HUES6 (cell line): ENCODE results near the gene SNAP23.
A peak's percentile ranks its signal among the peaks of the same experiment; 100 is the strongest.
"Not testable (repeated sequence)": the region's sequence is repeated elsewhere in the genome, so short reads cannot be mapped to it uniquely, and the experiment has no call there.

Experiments
- H3K27ac ChIP-seq: 2 replicates; pipeline ENCODE4 v1.7.0; 2013; ENCODE audit warnings: low read depth, mild to moderate bottlenecking, low read length, inconsistent platforms
- H3K27me3 ChIP-seq: 2 replicates; pipeline ENCODE4 v1.6.1; 2013; ENCODE audit warnings: low read length; ENCODE audit not compliant: control insufficient read depth, insufficient read depth
- H3K36me3 ChIP-seq: 2 replicates; pipeline ENCODE4 v1.6.1; 2013; ENCODE audit warnings: low read length; ENCODE audit not compliant: control insufficient read depth, insufficient read depth
- H3K4me1 ChIP-seq: 2 replicates; pipeline ENCODE4 v1.6.1; 2013; ENCODE audit warnings: low read length; ENCODE audit not compliant: control insufficient read depth, insufficient read depth
- H3K4me3 ChIP-seq: 2 replicates; pipeline ENCODE4 v1.5.1; 2013; ENCODE audit warnings: low read depth, low read length
- H3K9ac ChIP-seq: one replicate; pipeline ENCODE4 v1.6.1; 2013; ENCODE audit warnings: mild to moderate bottlenecking, low read length
- H3K9me3 ChIP-seq: 2 replicates; pipeline ENCODE4 v1.6.1; 2013; ENCODE audit warnings: low read depth, low read length; ENCODE audit not compliant: control insufficient read depth, insufficient read depth

Gene SNAP23

DNA sequence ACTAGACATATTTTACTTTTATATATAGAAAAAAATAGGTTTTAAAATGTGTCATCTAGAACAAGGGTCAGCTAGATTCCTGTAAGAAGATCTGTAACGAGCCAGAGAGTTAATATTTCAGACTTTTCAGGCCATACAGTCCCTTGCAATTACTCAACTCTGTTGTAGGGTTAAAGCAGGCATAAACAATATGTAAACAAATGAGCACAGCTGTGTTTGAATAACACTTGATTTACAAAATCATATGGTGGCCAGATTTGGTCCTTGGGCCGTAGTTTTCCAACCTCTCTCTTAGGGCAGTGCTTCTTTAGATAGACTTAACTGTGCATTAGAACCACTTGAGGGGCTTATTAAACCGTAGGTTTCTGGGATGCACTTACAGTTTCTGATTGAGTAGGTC lies 33.5 kb downstream of the SNAP23 start:
- no peaks in the 10 kb centered on the region for H3K9me3 ChIP-seq
- H3K4me3 ChIP-seq, result no peak overlapping the region
- no peaks in the 10 kb centered on the region for H3K4me1 ChIP-seq
- H3K27ac ChIP-seq, result no peak overlapping the region
- no peak overlapping the region for H3K9ac ChIP-seq
- peaks cover 57% of the 10 kb centered on the region for H3K36me3 ChIP-seq
- no peaks in the 10 kb centered on the region for H3K27me3 ChIP-seq

- no peaks in the 10 kb centered on the region for H3K27me3 ChIP-seq
- H3K4me3 ChIP-seq, result no peak overlapping the region
- no peaks in the 10 kb centered on the region for H3K9me3 ChIP-seq
- H3K9ac ChIP-seq, result no peak overlapping the region
- H3K27ac ChIP-seq, result no peak overlapping the region
- peaks cover 47% of the 10 kb centered on the region for H3K36me3 ChIP-seq
- no peaks in the 10 kb centered on the region for H3K4me1 ChIP-seq
Observed at GRCh38 chr15:42533246-42533645, 37.8 kb downstream of the SNAP23 start.

DNA sequence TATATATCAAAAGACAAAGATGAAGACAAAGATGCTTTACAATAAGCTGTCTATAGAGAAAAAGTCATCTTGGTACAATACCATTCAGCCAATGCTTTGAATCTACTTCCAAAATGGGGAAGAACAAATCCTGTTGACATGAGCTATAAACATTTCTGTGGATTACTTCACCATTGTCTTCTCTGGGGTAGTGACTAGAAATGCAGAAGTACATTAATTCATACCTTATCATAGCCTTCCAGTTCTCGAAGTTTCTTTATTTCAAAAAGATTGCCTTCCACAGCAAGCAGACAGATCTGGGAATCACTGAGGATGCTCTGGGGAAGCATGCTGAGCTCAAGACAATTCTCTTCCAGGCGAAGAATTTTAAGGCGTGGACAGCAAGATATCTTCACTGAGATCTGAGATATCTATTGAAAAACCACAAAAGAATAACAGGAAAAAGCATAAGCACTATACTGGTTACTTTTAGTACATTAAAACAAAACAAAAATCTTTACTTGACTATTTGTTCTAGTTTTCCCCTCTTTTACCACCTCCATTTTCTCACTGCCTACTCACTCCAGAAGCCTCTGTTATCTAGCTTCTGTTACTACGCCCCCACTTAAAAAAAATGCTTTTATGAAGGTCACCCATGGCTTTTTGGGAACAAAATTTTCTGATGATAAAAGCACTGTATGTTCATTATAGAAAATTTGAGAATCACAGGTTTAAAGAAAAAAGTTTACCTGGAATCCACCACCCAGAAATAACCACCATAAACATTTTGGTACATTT lies 49.6 kb downstream of the SNAP23 start:
- peaks cover 8% of the 10 kb centered on the region for H3K4me1 ChIP-seq
- H3K9ac ChIP-seq, result no peak overlapping the region
- H3K36me3 ChIP-seq, result peaks cover 20% of the 10 kb centered on the region
- no peak overlapping the region for H3K4me3 ChIP-seq
- H3K27ac ChIP-seq, result no peak overlapping the region
- H3K27me3 ChIP-seq, result no peaks in the 10 kb centered on the region
- H3K9me3 ChIP-seq, result no peaks in the 10 kb centered on the region

DNA sequence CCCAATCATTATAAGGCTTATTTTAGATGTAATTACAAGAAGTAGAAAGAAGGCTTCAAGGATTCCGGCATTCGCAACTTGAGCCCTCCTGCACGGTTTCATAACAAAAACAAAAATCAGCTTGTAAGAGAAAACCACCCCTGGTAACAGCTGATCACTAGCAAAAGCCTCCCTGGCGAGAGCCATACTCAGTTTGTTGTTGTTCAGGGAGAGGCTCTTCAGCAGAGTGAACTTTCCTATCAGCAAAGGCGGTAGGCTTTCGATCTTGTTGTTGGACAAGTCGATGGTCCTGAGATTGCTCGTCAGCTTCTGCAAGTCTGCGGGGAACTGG lies 52.4 kb downstream of the SNAP23 start:
- H3K4me1 ChIP-seq, result peaks cover 8% of the 10 kb centered on the region
- H3K4me3 ChIP-seq, result peak overlapping the region; percentile 87
- H3K27me3 ChIP-seq, result no peaks in the 10 kb centered on the region
- no peaks in the 10 kb centered on the region for H3K9me3 ChIP-seq
- peak overlapping the region; percentile 84 for H3K9ac ChIP-seq
- H3K36me3 ChIP-seq, result peaks cover 14% of the 10 kb centered on the region
- peak overlapping the region; percentile 53; the same call in 1 of the 2 replicates for H3K27ac ChIP-seq

DNA sequence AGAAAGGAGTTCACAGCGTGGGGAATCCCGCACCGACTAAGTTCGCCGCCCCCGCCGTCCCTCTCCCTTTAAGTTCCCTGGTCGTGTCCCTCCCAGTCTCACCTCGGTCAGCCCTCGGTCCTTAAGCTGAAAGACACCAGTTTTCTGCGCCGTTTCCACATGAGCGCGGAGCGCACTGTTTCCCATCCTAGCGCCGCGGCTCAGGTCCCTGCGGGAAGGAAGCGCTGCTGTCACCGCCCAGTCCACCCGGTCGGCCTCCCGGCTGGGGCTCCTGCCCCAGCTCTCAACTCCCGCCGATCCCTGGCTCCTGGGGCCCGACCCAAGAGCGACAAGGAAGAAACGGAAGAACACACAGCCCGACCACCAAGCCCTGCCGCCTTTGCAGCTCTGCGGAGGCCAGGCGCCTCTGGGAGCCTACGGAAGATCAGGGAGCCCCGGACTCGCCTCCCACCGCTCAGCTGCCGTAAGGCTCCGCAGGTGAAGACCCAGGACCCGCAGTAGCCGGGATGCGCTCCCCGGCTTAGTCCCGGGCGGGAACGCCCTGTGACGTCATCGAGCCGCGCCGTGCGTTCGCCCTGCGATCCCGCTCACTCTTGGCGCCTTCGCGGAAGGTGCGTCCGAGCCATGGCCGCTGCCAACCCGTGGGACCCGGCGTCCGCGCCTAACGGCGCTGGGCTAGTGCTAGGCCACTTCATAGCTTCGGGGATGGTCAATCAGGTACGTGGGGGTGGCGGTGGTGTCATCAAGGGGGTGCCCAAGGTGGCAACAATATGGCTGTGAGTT lies 53.0 kb downstream of the SNAP23 start, which contains the start of the genes HAUS2 and LRRC57:
Gene HAUS2 (plus strand): TSS at position 590 of the 783 bp plus-strand sequence. CDS start 35 bp downstream, at position 625.
Gene LRRC57 (minus strand): TSS at position 545 of the 783 bp plus-strand sequence. CDS start 359 bp downstream, at position 186.
- peak within 1 kb of the TSS; percentile 87 for H3K4me3 ChIP-seq
- H3K9me3 ChIP-seq, result no peaks in the 10 kb centered on the region
- peak within 1 kb of the TSS; percentile 53 for H3K27ac ChIP-seq
- H3K9ac ChIP-seq, result peak within 1 kb of the TSS; percentile 84
- H3K4me1 ChIP-seq, result peaks cover 8% of the 10 kb centered on the region
- peaks cover 12% of the 10 kb centered on the region for H3K36me3 ChIP-seq
- H3K27me3 ChIP-seq, result no peaks in the 10 kb centered on the region

GRCh38 chr15:42549032-42549491 lies 53.6 kb downstream of the SNAP23 start:
- Histone ChIP-seq H3K27ac (peak overlapping the region; percentile 53), H3K9ac (peak overlapping the region; percentile 84), H3K4me1 (peaks cover 8% of the 10 kb centered on the region), H3K4me3 (peak overlapping the region; percentile 87), H3K36me3 (peaks cover 7% of the 10 kb centered on the region; the same call in 1 of the 2 replicates), H3K27me3 (no peaks in the 10 kb centered on the region), H3K9me3 (no peaks in the 10 kb centered on the region)

- no peak overlapping the region for H3K27ac ChIP-seq
- no peaks in the 10 kb centered on the region for H3K27me3 ChIP-seq
- no peaks in the 10 kb centered on the region for H3K9me3 ChIP-seq
- 0 out of 2 replicates have a peak, but pooled peaks cover 2% of the 10 kb centered on the region for H3K36me3 ChIP-seq
- H3K4me1 ChIP-seq, result peaks cover 8% of the 10 kb centered on the region
- no peak overlapping the region for H3K9ac ChIP-seq
- peak overlapping the region; percentile 87 for H3K4me3 ChIP-seq
Observed at GRCh38 chr15:42549741-42550392, 54.4 kb downstream of the SNAP23 start.

- Histone ChIP-seq H3K4me1 (peaks cover 3% of the 10 kb centered on the region; the same call in 1 of the 2 replicates), H3K9me3 (no peaks in the 10 kb centered on the region), H3K27me3 (no peaks in the 10 kb centered on the region), H3K4me3 (no peak overlapping the region), H3K9ac (no peak overlapping the region), H3K27ac (no peak overlapping the region), H3K36me3 (peaks cover 4% of the 10 kb centered on the region; the same call in 1 of the 2 replicates)
Observed at GRCh38 chr15:42553554-42553953, 58.1 kb downstream of the SNAP23 start.

GRCh38 chr15:42556550-42557207 lies 61.2 kb downstream of the SNAP23 start:
- H3K4me3 ChIP-seq, H3K4me1 ChIP-seq, H3K27me3 ChIP-seq, H3K27ac ChIP-seq, H3K9me3 ChIP-seq, H3K9ac ChIP-seq: not testable (repeated sequence)
- H3K36me3 ChIP-seq, result peaks cover 35% of the 10 kb centered on the region

DNA sequence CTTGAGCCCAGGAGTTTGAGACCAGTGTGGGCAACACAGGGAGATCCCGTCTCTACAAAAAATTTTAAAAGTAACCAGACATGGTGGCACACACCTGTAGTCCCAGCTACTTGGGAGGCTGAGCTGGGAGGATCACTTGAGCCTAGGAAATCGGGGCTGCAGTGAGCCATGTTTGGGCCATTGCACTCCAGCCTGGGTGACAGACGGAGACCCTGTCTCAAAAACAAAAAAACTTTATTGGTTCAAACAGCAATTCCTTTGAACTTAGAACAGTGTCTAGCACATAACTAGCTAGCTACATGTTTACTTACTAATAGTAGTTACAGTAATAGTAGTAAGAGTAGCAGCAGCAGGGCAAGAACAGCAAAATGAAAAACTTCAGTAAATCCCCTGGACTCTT lies 63.3 kb downstream of the SNAP23 start:
- Histone ChIP-seq H3K9me3 (no peaks in the 10 kb centered on the region), H3K27me3 (no peaks in the 10 kb centered on the region), H3K4me3 (no peak overlapping the region), H3K36me3 (peaks cover 51% of the 10 kb centered on the region), H3K9ac (no peak overlapping the region), H3K4me1 (no peaks in the 10 kb centered on the region), H3K27ac (no peak overlapping the region)
